K562 (cell line): Measurements from ENCODE around the gene L3MBTL3. TPM values are rescaled to one million over a fixed set of nuclear protein-coding genes. Genes with fewer than 3 reads are reported as not detected.

ENCODE experiments used
- ATAC-seq: fragments of 200-7000 bp; cut with Tn5 transposase; 3 replicates; pipeline ENCODE4 v1.9.1; 2020; ENCODE audit warnings: moderate library complexity
- BruUV-seq: library from RNA; stranded (reverse); fragments of 400-500 nt; replicated peaks from 2 replicates; lab custom pipeline; 2021; lab: Mats Ljungman, UMichigan
- CTCF ChIA-PET: fragments of 300-600 bp; formaldehyde crosslinking; extraction: SDS; loops from one replicate; lab custom pipeline; 2021; ENCODE audit warnings: low intra/inter-chr PET ratio; lab: Yijun Ruan, JAX
- POLR2A ChIA-PET: fragments of 300-600, 350-650 bp; sonication (Branson Sonifier 250); formaldehyde crosslinking; extraction: SDS; loops from one replicate; lab custom pipeline; 2021; ENCODE audit warnings: antibody characterized with exemption, inconsistent platforms; lab: Yijun Ruan, JAX
- DNase-seq, 4 experiments: peaks; one replicate each; pipeline versions ENCODE4 v3.0.0 to v3.0.0-alpha.2; 2011 to 2018; ENCODE audit warnings: low spot score in 3 of 4, mixed read lengths in 3 of 4; ENCODE audit errors: extremely low read depth in 1 of 4
- FAIRE-seq: peaks from 2 replicates; lab custom pipeline; 2011; peaks lifted over from hg19 to GRCh38; lab: Jason Lieb, UNC
- H2AFZ ChIP-seq: 2 replicates; pipeline ENCODE4 v1.6.0; 2011; ENCODE audit warnings: low read depth, low read length, control low read depth, inconsistent platforms
- H3K27ac ChIP-seq: fragments of 200-600 bp; 3 replicates; pipeline ENCODE4 v1.8.0; 2011; ENCODE audit warnings: low read depth, mild to moderate bottlenecking, control low read depth, inconsistent platforms, low read length, moderate library complexity, mixed read lengths; ENCODE audit errors: extremely low read depth
- H3K27me3 ChIP-seq, 2 experiments: fragments of 300-600 bp in 1 of 2; 2 replicates in 1 of 2; 3 replicates in 1 of 2; pipeline versions ENCODE4 v1.6.0 to v1.8.0; 2011; ENCODE audit warnings: inconsistent platforms in 2 of 2, low read length in 2 of 2, mild to moderate bottlenecking in 1 of 2, mixed read lengths in 1 of 2, moderate library complexity in 1 of 2; ENCODE audit not compliant: control insufficient read depth in 2 of 2, insufficient read depth in 2 of 2
- H3K36me3 ChIP-seq: fragments of 300-600 bp; 3 replicates; pipeline ENCODE4 v1.8.0; 2011; ENCODE audit warnings: mild to moderate bottlenecking, low read length, inconsistent platforms; ENCODE audit not compliant: control insufficient read depth, insufficient read depth
- H3K4me1 ChIP-seq, 2 experiments: fragments of 200-600 bp in 1 of 2; replicated peaks in 1 of 2; 2 replicates in 1 of 2; 3 replicates in 1 of 2; pipeline versions ENCODE4 v1.5.1 to v1.8.0; 2011; ENCODE audit warnings: inconsistent platforms in 2 of 2, low read length in 2 of 2, mild to moderate bottlenecking in 1 of 2, mixed read lengths in 1 of 2, moderate library complexity in 1 of 2; ENCODE audit not compliant: control insufficient read depth in 2 of 2, insufficient read depth in 2 of 2
- H3K4me2 ChIP-seq: 2 replicates; pipeline ENCODE4 v1.6.1; 2011; ENCODE audit warnings: low read length, control low read depth, inconsistent platforms, mixed read lengths; ENCODE audit not compliant: insufficient read depth
- H3K4me3 ChIP-seq: fragments of 200-600 bp; sonication (generic), shearing (Covaris generic); 2 replicates; pipeline ENCODE4 v1.5.1; 2016; ENCODE audit warnings: control low read depth, inconsistent platforms
- H3K79me2 ChIP-seq: fragments of 200-600 bp; 3 replicates; pipeline ENCODE4 v1.8.0; 2011; ENCODE audit warnings: low read length, inconsistent platforms; ENCODE audit not compliant: control insufficient read depth, insufficient read depth
- H3K9ac ChIP-seq, 2 experiments: 2 replicates each; pipeline versions ENCODE4 v1.6.0 to v1.6.1; 2011; ENCODE audit warnings: low read depth in 2 of 2, low read length in 2 of 2, control low read depth in 1 of 2, inconsistent platforms in 1 of 2, mild to moderate bottlenecking in 1 of 2, mixed read lengths in 1 of 2; ENCODE audit not compliant: insufficient read depth in 1 of 2
- H3K9me1 ChIP-seq: one replicate; pipeline ENCODE4 v1.6.0; 2011; ENCODE audit warnings: inconsistent platforms, mild to moderate bottlenecking, low read length, moderate library complexity; ENCODE audit not compliant: control insufficient read depth, insufficient read depth
- H3K9me3 ChIP-seq: replicated peaks from 2 replicates; pipeline ENCODE4 v1.5.1; 2011; ENCODE audit warnings: low read depth, low read length, inconsistent platforms; ENCODE audit not compliant: control insufficient read depth, insufficient read depth
- H4K20me1 ChIP-seq: replicated peaks from 2 replicates; pipeline ENCODE4 v1.6.1; 2011; ENCODE audit warnings: low read length, inconsistent platforms, mixed read lengths; ENCODE audit not compliant: control insufficient read depth, insufficient read depth
- ATF1 ChIP-seq, 2 experiments: fragments of 450-650 bp in 1 of 2; IDR thresholded peaks; 2 replicates each; pipeline ENCODE4 v1.6.1; 2016; ENCODE audit warnings: missing compliant biosample characterization in 1 of 2, missing genetic modification characterization in 1 of 2
- BRF1 ChIP-seq: IDR thresholded peaks from 3 replicates; pipeline ENCODE4 v1.6.1; 2011; ENCODE audit warnings: borderline replicate concordance, mild to moderate bottlenecking; ENCODE audit not compliant: insufficient read length; ENCODE audit errors: extremely low read depth
- CREB1 ChIP-seq, 2 experiments: sonication (generic) in 1 of 2; formaldehyde crosslinking in 1 of 2; IDR thresholded peaks; 2 replicates each; pipeline versions ENCODE4 v1.6.1 to v1.8.0; 2012 to 2022; ENCODE audit warnings: inconsistent platforms in 1 of 2, mild to moderate bottlenecking in 1 of 2, missing genetic modification reagents in 1 of 2, moderate library complexity in 1 of 2
- JUND ChIP-seq, 2 experiments: IDR thresholded peaks; 2 replicates in 1 of 2; 3 replicates in 1 of 2; pipeline ENCODE4 v1.6.1; 2011; ENCODE audit warnings: borderline replicate concordance in 2 of 2, low read depth in 2 of 2, low read length in 2 of 2, improper control_type of control experiment in 1 of 2, missing biosample characterization in 1 of 2, missing genetic modification characterization in 1 of 2, missing genetic modification reagents in 1 of 2
- MAFF ChIP-seq: IDR thresholded peaks from 2 replicates; pipeline ENCODE4 v1.6.1; 2012; ENCODE audit warnings: low read length, improper control_type of control experiment
- MCM7 ChIP-seq, 2 experiments: fragments of 450-650 bp; IDR thresholded peaks; 2 replicates each; pipeline ENCODE4 v1.6.1; 2016 to 2018
- NCOA2 ChIP-seq, 2 experiments: fragments of 450-650 bp; IDR thresholded peaks; 2 replicates each; pipeline ENCODE4 v1.6.1; 2018; ENCODE audit warnings: mild to moderate bottlenecking in 2 of 2, moderate library complexity in 1 of 2; ENCODE audit not compliant: partially characterized antibody in 2 of 2
- RBM34 ChIP-seq: fragments of 200-400 bp; formaldehyde crosslinking; IDR thresholded peaks from 2 replicates; pipeline ENCODE4 v1.6.1; 2018; ENCODE audit warnings: low read length, borderline replicate concordance; ENCODE audit not compliant: insufficient read depth
- ZNF518B ChIP-seq: fragments of 250-450 bp; sonication (Bioruptor Pico); IDR thresholded peaks from 2 replicates; pipeline ENCODE4 v1.5.0; 2021; ENCODE audit warnings: mild to moderate bottlenecking, moderate library complexity
- ZNF76 ChIP-seq: fragments of 250-450 bp; sonication (Bioruptor Pico); IDR thresholded peaks from 2 replicates; pipeline ENCODE4 v1.4.0; 2020; ENCODE audit warnings: mild to moderate bottlenecking, moderate library complexity, borderline replicate concordance
- WGBS: fragments of 100-300 bp; shearing (Covaris generic); methylation state at CpG from one replicate; pipeline ENCODE4 v1.1.6; 2016; ENCODE audit warnings: low coverage, mixed read lengths; ENCODE audit not compliant: insufficient coverage; ENCODE audit errors: missing lambda C conversion rate; 5-methylcytosine and 5-hydroxymethylcytosine counted together
- in situ Hi-C: fragments of 300-500 bp; cut with MboI; formaldehyde crosslinking; loops from 4 replicates; pipeline ENCODE4 v1.15.0; 2018; ENCODE audit warnings: inconsistent platforms, mixed read lengths
- intact Hi-C: fragments of 100-400 bp; cut with micrococcal nuclease; formaldehyde crosslinking; loops from 2 replicates; pipeline ENCODE4 v1.14.2; 2022
- polyA plus RNA-seq, 8 experiments: library from polyadenylated mRNA; depleted of rRNA in 4 of 8; stranded (reverse) in 5 of 8; unstranded in 3 of 8; fragments of >200 nt; fragmentation: Nextera tagmentation in 2 of 8; fragmentation: Illumina TruSeq in 1 of 8; extraction: Ambion mirVana in 2 of 8; extraction: Trizol in 1 of 8; gene quantifications; 2 replicates each; pipeline versions ENCODE4 v1.2.1 to v1.2.3, GENCODE V29; 2011 to 2014; ENCODE audit warnings: inconsistent platforms in 1 of 8, missing spikeins in 1 of 8
- total RNA-seq, 7 experiments: library from RNA; depleted of rRNA in 6 of 7; stranded (reverse); fragments of >200 nt in 6 of 7; fragmentation: Illumina TruSeq in 2 of 7; extraction: Trizol in 2 of 7; gene quantifications; 2 replicates each; pipeline versions ENCODE4 v1.2.1 to v1.2.3, GENCODE V29; 2011 to 2021; ENCODE audit warnings: low replicate concordance in 1 of 7
- TF ChIP-seq, protein P1 (sequence below), 2 experiments: fragments of 450-650 bp in 1 of 2; sonication (generic) in 1 of 2; formaldehyde crosslinking in 1 of 2; IDR thresholded peaks in 1 of 2; conservative IDR thresholded peaks in 1 of 2; 2 replicates each; pipeline versions ENCODE4 v1.6.1 to v1.8.1; 2016 to 2023; ENCODE audit warnings: mild to moderate bottlenecking in 2 of 2, moderate library complexity in 2 of 2, inconsistent platforms in 1 of 2, missing genetic modification reagents in 1 of 2

The L3MBTL3 gene
- total and polyA plus RNA-seq, 9 of the 15 experiments (the other 6 are each of a cell fraction or from before 2014, with no cell fraction given) = 0.83 to 6.9 (median 5.4) TPM

GRCh38 chr6:129978148-129978916 is 40.0 kb upstream of the L3MBTL3 start:
- H3K4me1 ChIP-seq = no peaks in the 10 kb centered on the region
- in situ Hi-C loops = no loop called here
- DNase-seq = no peak
- no peaks in the 10 kb centered on the region for H3K36me3 ChIP-seq
- peak; percentile 28; the same call in 1 of the 3 replicates for ATAC-seq
- no peak overlapping the region for H3K4me3 ChIP-seq
- no peaks in the 10 kb centered on the region for H3K9me3 ChIP-seq
- no peak overlapping the region for H2AFZ ChIP-seq
- H3K4me2 ChIP-seq = no peak overlapping the region
- H3K27ac ChIP-seq = no peak overlapping the region
- H3K27me3 ChIP-seq = 0 out of 5 replicates have a peak, but pooled peaks cover 0 to 2% of the 10 kb centered on the region in 2 experiments
- FAIRE-seq = no peak
- H3K9ac ChIP-seq = no peak overlapping the region
- CTCF ChIA-PET = interaction anchor here (0.9 kb wide), 1 partner anchor 380 kb away, joined by 3 read pairs; no protein-coding TSS in a partner anchor
- intact Hi-C loops = no loop called here
- H3K79me2 ChIP-seq = no peaks in the 10 kb centered on the region
- no TSS peak for BruUV-seq
- under 1% methylated on average over 6 of the region's 6 CpGs for WGBS
- POLR2A ChIA-PET = interaction anchor here (0.6 kb wide), 1 partner anchor 477 kb away, joined by 3 read pairs; no protein-coding TSS in a partner anchor
- no peaks in the 10 kb centered on the region for H4K20me1 ChIP-seq
- H3K9me1 ChIP-seq = no peaks in the 10 kb centered on the region
- TF ChIP-seq MAFF = no peak
- TF ChIP-seq RBM34 = no peak
- TF ChIP-seq, protein P1, sequence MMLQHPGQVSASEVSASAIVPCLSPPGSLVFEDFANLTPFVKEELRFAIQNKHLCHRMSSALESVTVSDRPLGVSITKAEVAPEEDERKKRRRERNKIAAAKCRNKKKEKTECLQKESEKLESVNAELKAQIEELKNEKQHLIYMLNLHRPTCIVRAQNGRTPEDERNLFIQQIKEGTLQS (IDR thresholded peaks at IDR 0.05) = peak; percentile 58
- TF ChIP-seq, protein P1 (CRISPR knock-in tag; conservative IDR thresholded peaks at IDR 0.05) = no peak
- no peak for TF ChIP-seq ATF1 (CRISPR knock-in tag; IDR thresholded peaks at IDR 0.05)
- TF ChIP-seq ATF1 (tag; IDR thresholded peaks at IDR 0.05) = peak; percentile 76
- no peak for TF ChIP-seq MCM7 (IDR thresholded peaks at IDR 0.05)
- no peak for TF ChIP-seq ZNF76 (CRISPR knock-in tag)
- no peak for TF ChIP-seq NCOA2 (IDR thresholded peaks at IDR 0.05; ENCODE audit: partially characterized antibody in 2 of 2)
- TF ChIP-seq ZNF518B = no peak
- TF ChIP-seq JUND (IDR thresholded peaks at IDR 0.05; ENCODE audit: borderline replicate concordance, low read depth, low read length) = 0 out of 2 replicates have a peak, but pooled peaks have one; percentile 7
- no peak; the same call in 2 of the 3 replicates for TF ChIP-seq JUND (tag; IDR thresholded peaks at IDR 0.05; ENCODE audit: borderline replicate concordance, low read depth, low read length)
- peak; percentile 45; the same call in 1 of the 2 replicates for TF ChIP-seq CREB1 (IDR thresholded peaks at IDR 0.05)
- no peak for TF ChIP-seq CREB1 (CRISPR knock-in tag; IDR thresholded peaks at IDR 0.05)
- TF ChIP-seq BRF1 = no peak
